CD14-positive monocyte (primary cell): ENCODE results near the gene FAM9C. TPM values are rescaled to one million over a fixed set of nuclear protein-coding genes. Genes with fewer than 3 reads are reported as not detected.

Experiments used
- DNase-seq, 3 donors: peaks; one replicate each; pipeline ENCODE4 v3.0.0-alpha.2; 2011 to 2022
- H2AFZ ChIP-seq: 2 replicates; pipeline ENCODE4 v1.6.0; 2012; ENCODE audit warnings: mild to moderate bottlenecking, low read depth, low read length, inconsistent platforms; ENCODE audit not compliant: insufficient read depth, poor library complexity, severe bottlenecking
- H3K27ac ChIP-seq, 2 donors: 1 replicate in 1 of 2; 2 replicates in 1 of 2; pipeline ENCODE4 v1.5.1; 2012 to 2013; ENCODE audit warnings: low read length in 2 of 2, control low read depth in 1 of 2, inconsistent platforms in 1 of 2, low read depth in 1 of 2, mild to moderate bottlenecking in 1 of 2
- H3K27me3 ChIP-seq, 2 donors: one replicate each; pipeline versions ENCODE4 v1.6.0 to v1.6.1; 2011 to 2013; ENCODE audit warnings: low read length in 2 of 2; ENCODE audit not compliant: control insufficient read depth in 2 of 2, insufficient read depth in 2 of 2
- H3K36me3 ChIP-seq, 2 donors: replicated peaks in 1 of 2; 1 replicate in 1 of 2; 2 replicates in 1 of 2; pipeline versions ENCODE4 v1.5.1 to v1.6.1; 2012 to 2013; ENCODE audit warnings: low read length in 2 of 2, control low read depth in 1 of 2, inconsistent platforms in 1 of 2, mild to moderate bottlenecking in 1 of 2; ENCODE audit not compliant: insufficient read depth in 2 of 2, control insufficient read depth in 1 of 2
- H3K4me1 ChIP-seq, 2 donors: 1 replicate in 1 of 2; 2 replicates in 1 of 2; pipeline versions ENCODE4 v1.5.1 to v1.6.1; 2012 to 2013; ENCODE audit warnings: low read length in 2 of 2, control low read depth in 1 of 2, inconsistent platforms in 1 of 2, mild to moderate bottlenecking in 1 of 2, moderate library complexity in 1 of 2; ENCODE audit not compliant: insufficient read depth in 2 of 2, control insufficient read depth in 1 of 2
- H3K4me2 ChIP-seq: replicated peaks from 2 replicates; pipeline ENCODE3; 2012; ENCODE audit warnings: low read length, moderate library complexity, mild to moderate bottlenecking; ENCODE audit not compliant: poor library complexity, severe bottlenecking; ENCODE audit errors: extremely low read depth
- H3K4me3 ChIP-seq, 3 experiments: fragments of 200-600 bp in 1 of 3; sonication (generic) in 1 of 3; replicated peaks in 1 of 3; 1 replicate in 2 of 3; 2 replicates in 1 of 3; pipeline ENCODE4 v1.5.1; 2011 to 2013; ENCODE audit warnings: low read length in 3 of 3, mild to moderate bottlenecking in 3 of 3, control low read depth in 2 of 3, low read depth in 2 of 3, inconsistent platforms in 1 of 3, moderate library complexity in 1 of 3
- H3K79me2 ChIP-seq: 2 replicates; pipeline ENCODE4 v1.6.0; 2012; ENCODE audit warnings: mild to moderate bottlenecking, control low read depth, inconsistent platforms, low read length, moderate library complexity; ENCODE audit not compliant: insufficient read depth
- H3K9ac ChIP-seq: 2 replicates; pipeline ENCODE4 v1.6.0; 2017; ENCODE audit warnings: low read length, mild to moderate bottlenecking; ENCODE audit not compliant: insufficient read depth, poor library complexity, severe bottlenecking
- H3K9me3 ChIP-seq, 2 donors: replicated peaks in 1 of 2; 1 replicate in 1 of 2; 2 replicates in 1 of 2; pipeline versions ENCODE4 v1.5.1 to v1.6.1; 2012 to 2013; ENCODE audit warnings: low read length in 2 of 2, control low read depth in 1 of 2; ENCODE audit not compliant: control insufficient read depth in 1 of 2, insufficient read depth in 1 of 2
- H4K20me1 ChIP-seq: 2 replicates; pipeline ENCODE4 v1.6.0; 2012; ENCODE audit warnings: mild to moderate bottlenecking, low read length, control low read depth, moderate library complexity; ENCODE audit not compliant: insufficient read depth
- H3K27ac Mint-ChIP-seq, 7 donors: one replicate each; pipeline ENCODE4 v1.8.0; 2020; ENCODE audit warnings: mild to moderate bottlenecking in 7 of 7, mixed read lengths in 7 of 7, moderate library complexity in 6 of 7, inconsistent platforms in 2 of 7
- H3K27me3 Mint-ChIP-seq, 3 donors: one replicate each; pipeline ENCODE4 v1.8.0; 2021 to 2022; ENCODE audit warnings: low read depth in 3 of 3, mild to moderate bottlenecking in 3 of 3, mixed read lengths in 3 of 3, moderate library complexity in 3 of 3, inconsistent platforms in 1 of 3
- H3K36me3 Mint-ChIP-seq, 2 donors: one replicate each; pipeline ENCODE4 v1.8.0; 2020; ENCODE audit warnings: mixed read lengths in 2 of 2, inconsistent platforms in 1 of 2, mild to moderate bottlenecking in 1 of 2
- H3K4me1 Mint-ChIP-seq: one replicate; pipeline ENCODE4 v1.8.0; 2020; ENCODE audit warnings: mild to moderate bottlenecking, mixed read lengths
- H3K4me3 Mint-ChIP-seq, 2 donors: one replicate each; pipeline ENCODE4 v1.8.0; 2020; ENCODE audit warnings: mild to moderate bottlenecking in 2 of 2, mixed read lengths in 2 of 2, moderate library complexity in 1 of 2
- H3K9me3 Mint-ChIP-seq, 7 donors: one replicate each; pipeline ENCODE4 v1.8.0; 2020 to 2022; ENCODE audit warnings: mixed read lengths in 7 of 7, mild to moderate bottlenecking in 6 of 7, moderate library complexity in 6 of 7, inconsistent platforms in 2 of 7
- WGBS: methylation state at CpG from one replicate; pipeline ENCODE4 v1.1.5; 2013; ENCODE audit warnings: missing lambda C conversion rate; ENCODE audit not compliant: insufficient coverage; 5-methylcytosine and 5-hydroxymethylcytosine counted together
- intact Hi-C, 2 donors: fragments of 100-400 bp; cut with micrococcal nuclease; formaldehyde crosslinking; loops; one replicate each; pipeline versions ENCODE4 v1.15.0 to v1.15.1; 2023
- polyA plus RNA-seq, 3 donors: library from polyadenylated mRNA; depleted of rRNA in 1 of 3; unstranded in 2 of 3; stranded (reverse) in 1 of 3; fragments of 300-500 nt in 2 of 3; fragments of >200 nt in 1 of 3; fragmentation: Illumina TruSeq in 2 of 3; gene quantifications; 1 replicate in 2 of 3; 2 replicates in 1 of 3; pipeline ENCODE4 v1.2.3, GENCODE V29; 2012 to 2021
- TF ChIP-seq, protein P1 (sequence below): fragments of 200-600 bp; IDR thresholded peaks from one replicate; pipeline ENCODE4 v1.8.0; 2022; ENCODE audit warnings: antibody characterized with exemption, mild to moderate bottlenecking

The FAM9C gene
- polyA plus RNA-seq, 3 donors: not detected

DNA sequence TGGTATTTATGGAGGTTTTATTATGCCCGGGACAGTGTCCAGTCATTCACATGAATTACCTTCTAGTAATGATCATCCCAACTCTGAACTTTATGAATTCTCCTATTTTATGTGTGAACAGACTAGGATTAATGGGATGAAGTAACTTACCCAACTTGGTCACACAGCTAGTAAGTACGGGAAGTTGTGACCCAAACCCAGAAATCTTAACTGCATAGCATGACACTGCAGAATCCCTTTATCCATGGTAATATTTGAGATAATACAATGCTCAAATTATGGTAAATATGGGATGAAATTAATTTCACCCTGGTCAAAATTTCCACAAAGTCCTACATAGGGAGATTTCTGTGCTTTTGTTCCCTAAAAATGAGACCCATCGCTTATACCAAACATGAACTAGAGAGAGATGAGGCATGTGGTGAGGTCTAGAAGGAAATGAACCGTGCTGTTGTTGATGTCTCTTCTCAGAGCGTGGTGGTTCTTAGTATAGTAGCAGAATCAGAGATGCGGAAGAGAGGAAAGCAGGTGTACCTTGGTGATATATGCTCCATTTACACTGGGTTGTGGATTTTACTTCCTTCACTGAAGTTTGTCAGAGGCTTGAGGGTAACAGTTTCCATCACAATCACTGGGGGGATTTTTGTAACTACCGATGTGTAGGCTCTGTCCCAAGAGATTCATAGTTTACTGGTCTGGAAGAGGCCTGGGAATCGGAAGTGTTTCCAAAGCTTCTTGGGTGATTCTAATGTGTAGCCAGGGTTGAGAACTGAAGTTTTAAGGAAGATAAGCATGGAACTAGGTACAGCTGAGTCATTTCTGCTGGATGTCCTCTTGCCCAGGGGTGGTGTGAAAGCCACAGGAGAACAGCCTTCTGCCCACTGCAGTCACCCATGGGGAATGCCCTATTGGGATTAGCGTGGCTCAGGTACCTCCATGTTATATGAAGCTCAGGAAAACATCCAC is 30.2 kb upstream of the FAM9C start:
- DNase-seq: peak in 2 of 3 donors; percentile 46 to 52
- peaks cover 0 to 23% of the 10 kb centered on the region in 2 donors for H3K27me3 ChIP-seq
- intact Hi-C loops: no loop called here
- Mint-ChIP-seq H3K9me3 (peaks cover 0 to 14% (median 8%) of the 10 kb centered on the region in 7 donors), H3K4me1 (peaks cover 33% of the 10 kb centered on the region), H3K27me3 (peaks cover 0 to 48% (median 0%) of the 10 kb centered on the region in 3 donors), H3K36me3 (peaks cover 0 to 4% of the 10 kb centered on the region in 2 donors), H3K4me3 (no peak overlapping the region), H3K27ac (peak overlapping the region in 6 of 7 donors; percentile 5 to 83 (median 73))
- H3K4me1 ChIP-seq: peaks cover 55 to 56% of the 10 kb centered on the region in 2 donors
- no peak overlapping the region for H3K4me3 ChIP-seq
- no peaks in the 10 kb centered on the region for H3K36me3 ChIP-seq
- no peak overlapping the region for H3K9ac ChIP-seq
- H4K20me1 ChIP-seq: no peaks in the 10 kb centered on the region
- WGBS: 61% methylated on average over 3 of the region's 9 CpGs
- H3K4me2 ChIP-seq: no peak overlapping the region
- peaks cover 4% of the 10 kb centered on the region for H3K79me2 ChIP-seq
- TF ChIP-seq, protein P1, sequence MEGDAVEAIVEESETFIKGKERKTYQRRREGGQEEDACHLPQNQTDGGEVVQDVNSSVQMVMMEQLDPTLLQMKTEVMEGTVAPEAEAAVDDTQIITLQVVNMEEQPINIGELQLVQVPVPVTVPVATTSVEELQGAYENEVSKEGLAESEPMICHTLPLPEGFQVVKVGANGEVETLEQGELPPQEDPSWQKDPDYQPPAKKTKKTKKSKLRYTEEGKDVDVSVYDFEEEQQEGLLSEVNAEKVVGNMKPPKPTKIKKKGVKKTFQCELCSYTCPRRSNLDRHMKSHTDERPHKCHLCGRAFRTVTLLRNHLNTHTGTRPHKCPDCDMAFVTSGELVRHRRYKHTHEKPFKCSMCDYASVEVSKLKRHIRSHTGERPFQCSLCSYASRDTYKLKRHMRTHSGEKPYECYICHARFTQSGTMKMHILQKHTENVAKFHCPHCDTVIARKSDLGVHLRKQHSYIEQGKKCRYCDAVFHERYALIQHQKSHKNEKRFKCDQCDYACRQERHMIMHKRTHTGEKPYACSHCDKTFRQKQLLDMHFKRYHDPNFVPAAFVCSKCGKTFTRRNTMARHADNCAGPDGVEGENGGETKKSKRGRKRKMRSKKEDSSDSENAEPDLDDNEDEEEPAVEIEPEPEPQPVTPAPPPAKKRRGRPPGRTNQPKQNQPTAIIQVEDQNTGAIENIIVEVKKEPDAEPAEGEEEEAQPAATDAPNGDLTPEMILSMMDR: no peak
- H2AFZ ChIP-seq: no peak overlapping the region
- peak overlapping the region in 1 of 2 donors; percentile 65 for H3K27ac ChIP-seq
- peaks cover 4 to 18% of the 10 kb centered on the region in 2 donors for H3K9me3 ChIP-seq

DNA sequence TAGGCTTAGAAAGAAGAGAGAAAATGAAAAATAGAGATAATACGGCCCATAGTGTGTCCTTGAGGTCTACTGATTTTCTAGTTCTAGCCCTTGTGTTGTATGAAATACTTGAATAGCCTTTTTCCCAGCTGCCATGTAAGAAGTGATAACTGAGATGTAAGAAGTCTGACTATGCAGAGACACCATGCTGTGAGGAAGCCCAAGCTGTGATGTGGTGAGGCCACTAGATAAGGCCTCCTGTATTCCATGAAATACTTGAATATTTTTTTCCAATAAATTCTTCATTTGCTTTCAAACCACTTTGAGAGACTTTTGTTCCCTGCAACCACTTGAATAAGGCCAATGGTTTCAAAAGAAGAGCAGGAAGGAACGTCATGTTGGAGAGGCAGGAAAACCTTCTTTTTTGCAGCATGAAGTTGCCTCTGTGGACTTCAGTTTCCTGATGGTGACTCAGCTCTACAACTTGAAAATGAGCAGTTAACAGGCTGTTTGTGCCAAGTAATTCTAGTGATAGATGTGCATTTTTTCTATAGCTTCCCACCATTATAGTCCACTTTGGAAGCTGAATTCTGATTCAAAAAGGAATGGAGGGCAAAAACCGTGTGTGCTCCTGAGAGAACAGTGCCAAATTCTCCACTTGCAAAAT is 25.5 kb upstream of the FAM9C start:
- TF ChIP-seq, protein P1: no peak
- H3K36me3 Mint-ChIP-seq: peaks cover 4 to 10% of the 10 kb centered on the region in 2 donors
- no peak for DNase-seq

More for the DNA sequence above, 25.5 kb upstream of the FAM9C start:
- Histone ChIP-seq H3K36me3 (no peaks in the 10 kb centered on the region), H3K4me1 (peaks cover 10% of the 10 kb centered on the region in 2 donors), H3K4me2 (no peak overlapping the region), H2AFZ (no peak overlapping the region), H3K9me3 (peaks cover 13 to 31% of the 10 kb centered on the region in 2 donors), H3K79me2 (no peaks in the 10 kb centered on the region), H3K27me3 (peaks cover 0 to 18% of the 10 kb centered on the region in 2 donors), H3K4me3 (no peak overlapping the region), H3K27ac (no peak overlapping the region), H4K20me1 (no peaks in the 10 kb centered on the region), H3K9ac (no peak overlapping the region)
- peaks cover 0 to 71% (median 2%) of the 10 kb centered on the region in 3 donors for H3K27me3 Mint-ChIP-seq
- H3K9me3 Mint-ChIP-seq: peaks cover 5 to 34% (median 21%) of the 10 kb centered on the region in 7 donors
- intact Hi-C loops: no loop called here
- no peak overlapping the region for H3K4me3 Mint-ChIP-seq
- H3K27ac Mint-ChIP-seq: no peak overlapping the region
- H3K4me1 Mint-ChIP-seq: peaks cover 17% of the 10 kb centered on the region
- WGBS: 100% methylated on average over 1 of the region's 3 CpGs
